Right cardiac atrium (tissue), 5 donors: Measurements from ENCODE around the gene TSPAN5. TPM values are rescaled to one million over a fixed set of nuclear protein-coding genes. Genes with fewer than 3 reads are reported as not detected.

Experiments
- ATAC-seq, 2 donors: fragments of 200-7000 bp; cut with Tn5 transposase; one replicate each; pipeline versions ENCODE4 v1.8.0 to v1.9.1; 2020; ENCODE audit warnings: moderate library complexity in 2 of 2, mild to moderate bottlenecking in 1 of 2
- DNase-seq, 3 donors: peaks; one replicate each; pipeline ENCODE4 v3.0.0-alpha.2; 2020
- H3K27ac ChIP-seq: one replicate; pipeline ENCODE4 v1.5.1; 2013; ENCODE audit warnings: mild to moderate bottlenecking, low read length, control low read depth, moderate library complexity
- H3K27me3 ChIP-seq: one replicate; pipeline ENCODE4 v1.6.1; 2013; ENCODE audit not compliant: control insufficient read depth, insufficient read depth
- H3K4me1 ChIP-seq: one replicate; pipeline ENCODE4 v1.6.1; 2013; ENCODE audit warnings: low read length; ENCODE audit not compliant: control insufficient read depth, insufficient read depth
- H3K4me3 ChIP-seq: one replicate; pipeline ENCODE4 v1.5.1; 2013; ENCODE audit warnings: low read length, control low read depth
- H3K9me3 ChIP-seq: one replicate; pipeline ENCODE4 v1.6.1; 2013; ENCODE audit warnings: low read length; ENCODE audit not compliant: control insufficient read depth
- WGBS: extraction: QIAGEN DNeasy Blood & Tissue Kit; methylation state at CpG from one replicate; pipeline ENCODE4 v1.1.7; 2013; 5-methylcytosine and 5-hydroxymethylcytosine counted together
- intact Hi-C, 4 donors: fragments of 100-400 bp; cut with DNase I; formaldehyde crosslinking; loops; one replicate each; pipeline versions ENCODE4 v1.11.0 to v1.14.0; 2022 to 2023
- polyA plus RNA-seq: library from polyadenylated mRNA; stranded (reverse); fragments of 200-250 nt; gene quantifications from one replicate; pipeline ENCODE4 v1.2.3, GENCODE V29; 2013
- total RNA-seq, 4 donors: library from RNA; stranded (reverse); fragmentation: NEBNext Ultra II Directional; extraction: Animal tissue kit (Norgen Biotek cat#: 25700); gene quantifications; one replicate each; pipeline ENCODE4 v1.2.1, GENCODE V29; 2021
- donor health status: healthy with polysubstance abuse.
- donor health status: DM: no; HTN: yes; CAD: no.
- donor health status: DM: no; HTN: no; CAD: no.
- donor health status: DM: no; HTN: yes; CAD: no; lungs with severe emphysema.
- donor health status: DM: yes; HTN: yes; CAD: no.

The TSPAN5 gene
- total and polyA plus RNA-seq, 5 donors = 1.2 to 2.5 (median 2.1) TPM

DNA sequence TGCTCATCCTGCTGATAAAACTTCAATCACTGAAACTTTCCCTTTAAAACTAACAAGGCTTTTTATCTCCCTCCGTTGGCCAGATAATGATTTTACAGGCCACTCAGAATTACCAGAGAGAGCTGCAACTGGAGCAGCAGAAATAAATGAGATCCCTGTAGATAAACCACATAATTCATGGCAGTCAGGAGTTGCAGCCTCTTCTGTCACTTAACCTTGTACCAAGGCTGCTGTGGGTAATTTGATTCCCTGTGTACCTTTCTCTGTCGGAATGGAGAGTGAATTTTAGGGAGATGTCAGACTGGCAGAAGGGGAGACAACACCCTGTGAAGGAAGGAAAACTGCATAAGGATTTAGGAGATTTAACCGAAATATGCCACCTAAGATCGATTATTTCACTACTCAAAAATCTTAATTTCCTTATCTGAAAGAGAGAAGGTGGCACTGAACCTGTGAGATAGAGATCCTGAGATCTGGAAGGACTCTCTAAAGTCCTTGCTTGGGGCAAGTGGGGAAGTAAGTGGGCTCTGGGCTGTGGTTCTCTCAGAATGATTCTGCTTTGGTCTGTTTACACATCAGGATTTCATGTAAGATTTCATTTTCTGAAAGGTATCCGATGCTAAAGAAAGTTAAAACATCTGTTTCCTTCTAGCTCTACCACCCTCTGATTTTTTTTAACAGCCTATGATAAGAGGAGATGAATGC lies 14.3 kb upstream of the TSPAN5 start:
- no peaks in the 10 kb centered on the region for H3K9me3 ChIP-seq
- DNase-seq (no peak), ATAC-seq (no peak)
- no peak overlapping the region for H3K27ac ChIP-seq
- H3K4me1 ChIP-seq = no peaks in the 10 kb centered on the region
- intact Hi-C loops = no loop called here
- 39% methylated on average over 5 of the region's 5 CpGs for WGBS
- H3K27me3 ChIP-seq = no peaks in the 10 kb centered on the region
- H3K4me3 ChIP-seq = no peak overlapping the region

DNA sequence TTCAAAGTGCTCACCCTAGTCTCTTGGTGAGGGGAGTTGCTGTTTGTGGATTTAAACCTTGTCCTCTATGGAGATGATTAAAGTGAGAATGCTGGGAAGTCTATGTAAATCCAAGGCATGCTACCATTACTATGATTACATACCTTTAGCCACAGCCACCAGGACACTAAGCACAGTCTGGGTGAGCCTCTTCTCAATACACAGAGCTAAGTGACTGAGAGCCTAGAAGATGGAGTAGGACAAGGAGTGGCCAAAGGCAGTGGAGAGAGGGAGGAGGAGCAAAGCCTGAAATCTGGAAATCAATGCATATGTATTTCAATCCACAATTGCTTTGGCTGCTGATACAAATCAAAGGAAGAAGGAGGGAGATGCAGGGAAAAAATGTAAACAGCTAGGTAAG lies 12.7 kb upstream of the TSPAN5 start:
- Histone ChIP-seq H3K4me1 (no peaks in the 10 kb centered on the region), H3K4me3 (no peak overlapping the region), H3K27ac (no peak overlapping the region), H3K27me3 (no peaks in the 10 kb centered on the region), H3K9me3 (no peaks in the 10 kb centered on the region)
- intact Hi-C loops = no loop called here
- DNase-seq = no peak
- no peak for ATAC-seq

DNA sequence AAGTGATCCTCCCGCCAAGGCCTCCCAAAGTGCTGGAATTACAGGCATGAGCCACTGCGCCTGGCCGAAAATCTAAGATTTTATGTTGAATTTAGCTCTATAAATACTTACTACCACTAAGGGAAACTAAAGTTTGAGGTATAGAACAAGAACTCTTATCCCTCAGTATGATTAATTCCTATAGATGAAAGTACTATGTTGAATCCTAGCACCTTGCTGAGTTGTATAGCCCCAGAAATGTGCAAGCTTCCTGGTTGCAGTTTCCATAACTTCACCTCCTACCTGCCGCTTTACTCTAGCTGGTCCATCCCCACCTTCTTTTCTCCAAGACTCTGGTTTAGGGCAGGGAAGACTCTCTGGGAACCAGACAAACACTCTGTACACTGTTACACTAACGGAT lies 11.8 kb upstream of the TSPAN5 start:
- H3K9me3 ChIP-seq = no peaks in the 10 kb centered on the region
- no peak for ATAC-seq
- intact Hi-C loops = no loop called here
- H3K4me3 ChIP-seq = no peak overlapping the region
- H3K27ac ChIP-seq = no peak overlapping the region
- no peak for DNase-seq
- H3K27me3 ChIP-seq = no peaks in the 10 kb centered on the region
- H3K4me1 ChIP-seq = no peaks in the 10 kb centered on the region
- WGBS = 98% methylated on average over 5 of the region's 5 CpGs

DNA sequence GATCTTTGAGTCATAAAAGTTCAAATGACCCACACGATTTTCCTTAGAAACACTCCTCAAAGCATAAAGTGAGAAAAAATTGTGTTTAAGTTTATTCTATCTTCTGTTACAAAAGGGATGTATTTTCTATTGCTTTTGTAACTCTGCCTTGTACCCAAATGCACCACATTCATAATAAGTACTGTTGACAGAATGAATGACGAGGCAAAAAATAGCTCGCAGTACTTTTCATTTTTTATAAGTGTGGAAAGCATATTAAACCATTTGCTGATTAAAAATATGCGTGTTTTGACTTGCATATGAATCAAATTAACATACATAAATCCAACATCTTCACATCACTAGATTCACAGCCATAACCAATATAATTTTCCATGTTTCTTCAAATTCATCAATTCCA lies 11.2 kb upstream of the TSPAN5 start:
- no peak for ATAC-seq
- intact Hi-C loops = no loop called here
- WGBS = 80% methylated on average over 4 of the region's 4 CpGs

DNA sequence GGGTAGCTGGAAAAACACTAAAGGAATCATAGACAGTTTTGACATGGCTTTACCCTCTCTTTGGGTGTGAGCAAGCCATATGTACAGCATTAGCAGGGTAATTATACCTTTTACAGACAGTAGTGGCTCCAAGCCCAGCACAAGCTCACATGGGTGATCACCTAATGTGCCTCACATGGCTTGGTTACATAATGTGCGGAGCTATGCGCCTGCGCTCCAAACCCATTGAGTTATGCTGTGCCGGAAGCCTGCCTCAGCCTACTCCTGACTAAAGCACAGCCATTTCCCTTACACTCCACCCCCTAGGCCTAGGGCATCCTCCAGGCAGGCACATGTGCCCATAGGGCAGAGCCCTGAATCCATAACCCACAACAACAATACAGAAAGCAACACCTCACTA lies 6.5 kb upstream of the TSPAN5 start:
- DNase-seq (no peak), ATAC-seq (no peak)
- intact Hi-C loops = no loop called here
- no peaks in the 10 kb centered on the region for H3K27me3 ChIP-seq
- H3K4me3 ChIP-seq = no peak overlapping the region
- H3K27ac ChIP-seq = no peak overlapping the region
- H3K9me3 ChIP-seq = no peaks in the 10 kb centered on the region
- over 99% methylated on average over 4 of the region's 4 CpGs for WGBS
- no peaks in the 10 kb centered on the region for H3K4me1 ChIP-seq

More for the DNA sequence above, 11.2 kb upstream of the TSPAN5 start:
- DNase-seq = no peak
- no peak overlapping the region for H3K4me3 ChIP-seq
- no peaks in the 10 kb centered on the region for H3K4me1 ChIP-seq
- no peaks in the 10 kb centered on the region for H3K27me3 ChIP-seq
- H3K27ac ChIP-seq = no peak overlapping the region
- H3K9me3 ChIP-seq = no peaks in the 10 kb centered on the region

DNA sequence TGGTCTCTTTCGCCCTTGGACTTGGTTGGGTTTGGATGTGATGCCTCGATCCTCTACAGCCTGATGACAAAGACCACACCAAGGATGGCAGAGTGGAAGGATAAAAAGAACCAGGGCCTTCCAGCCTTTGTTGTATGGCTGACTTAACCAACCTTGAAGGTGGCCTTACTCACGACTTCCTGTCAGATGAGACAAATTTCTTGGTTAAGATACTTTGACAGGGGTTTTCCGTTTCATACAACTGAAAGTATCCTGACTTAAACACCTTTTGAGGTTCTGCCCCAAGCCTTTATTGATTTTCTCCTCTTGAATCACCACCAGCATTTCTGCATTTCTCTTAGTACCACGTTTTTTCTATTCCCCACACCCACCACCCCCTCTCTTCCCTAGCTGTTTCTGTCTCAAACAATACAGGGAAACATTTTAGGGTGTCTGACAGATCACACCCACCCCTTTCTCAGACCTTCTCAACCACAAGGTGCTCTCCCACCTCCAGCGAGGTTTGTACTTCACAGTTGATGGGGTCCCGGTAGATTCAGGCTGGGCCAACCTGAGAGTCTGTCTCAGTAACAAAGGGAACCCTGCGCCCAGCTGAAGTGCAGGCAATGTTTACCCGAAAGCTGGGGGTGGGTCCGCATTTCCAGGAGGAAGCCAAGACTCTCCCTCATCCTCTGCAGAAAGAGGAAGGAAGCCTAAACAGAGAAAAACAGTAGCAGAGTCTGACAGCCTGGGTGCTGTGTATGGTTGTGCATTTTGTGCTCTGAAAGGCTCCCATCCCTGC lies 5.0 kb upstream of the TSPAN5 start:
- Histone ChIP-seq H3K27ac (no peak overlapping the region), H3K27me3 (no peaks in the 10 kb centered on the region), H3K4me3 (no peak overlapping the region), H3K9me3 (no peaks in the 10 kb centered on the region), H3K4me1 (no peaks in the 10 kb centered on the region)
- ATAC-seq (no peak), DNase-seq (peak in 2 of 3 donors; percentile 44 to 54)
- 61% methylated on average over 10 of the region's 10 CpGs for WGBS
- intact Hi-C loops = no loop called here

DNA sequence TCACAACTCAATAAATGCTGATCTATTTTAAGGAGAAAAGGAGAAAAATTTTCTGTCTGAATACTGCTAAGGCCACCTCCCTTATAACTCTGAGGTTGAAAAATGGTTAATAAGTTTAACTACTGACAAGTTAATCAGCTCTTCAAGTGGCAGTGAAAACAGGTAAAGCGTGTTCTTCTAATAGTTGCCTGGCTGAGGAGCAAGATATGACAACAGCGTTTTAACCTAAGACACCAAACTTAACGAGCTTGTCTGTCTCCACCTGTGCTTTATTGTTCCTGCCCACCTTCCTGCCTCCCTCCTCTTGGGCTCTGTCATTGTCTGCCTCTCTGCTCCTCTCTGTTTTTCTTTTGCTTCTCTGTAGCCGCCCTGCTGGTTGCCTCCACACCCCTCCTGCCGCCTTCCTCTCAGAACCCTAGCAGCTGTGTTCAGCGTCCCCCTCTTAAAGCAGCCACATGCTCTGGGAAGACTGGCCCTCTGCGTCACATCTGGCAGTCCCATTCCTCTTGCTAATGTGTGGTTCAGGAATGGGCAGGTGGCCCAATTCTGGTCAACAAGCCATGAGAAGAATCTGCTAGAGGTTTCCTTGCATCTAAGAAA lies 4.3 kb upstream of the TSPAN5 start:
- WGBS = 75% methylated on average over 7 of the region's 7 CpGs
- no peak overlapping the region for H3K4me3 ChIP-seq
- H3K4me1 ChIP-seq = no peaks in the 10 kb centered on the region
- DNase-seq (no peak), ATAC-seq (no peak)
- no peak overlapping the region for H3K27ac ChIP-seq
- intact Hi-C loops = no loop called here
- H3K27me3 ChIP-seq = no peaks in the 10 kb centered on the region
- no peaks in the 10 kb centered on the region for H3K9me3 ChIP-seq

DNA sequence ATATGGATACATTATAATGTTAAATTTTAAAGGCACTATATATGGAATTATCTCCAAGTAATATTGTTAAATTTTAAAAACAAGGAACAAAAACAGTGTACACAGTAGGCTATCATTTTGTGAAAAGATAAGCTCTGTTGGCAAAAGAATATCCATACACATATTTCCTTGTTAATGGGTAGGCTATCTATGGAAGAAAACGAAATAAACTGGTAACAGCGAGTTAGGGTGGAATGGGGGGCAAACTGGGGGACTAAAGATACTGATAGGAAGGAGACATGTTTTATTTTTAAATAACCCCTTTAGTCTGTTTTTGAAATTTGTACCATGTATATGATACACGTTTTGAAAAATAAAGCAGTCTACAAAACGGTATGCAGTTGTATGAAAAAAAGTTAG lies 3.6 kb upstream of the TSPAN5 start:
- DNase-seq (no peak), ATAC-seq (no peak)
- WGBS = 89% methylated on average over 4 of the region's 4 CpGs
- H3K27me3 ChIP-seq = no peaks in the 10 kb centered on the region
- H3K27ac ChIP-seq = no peak overlapping the region
- intact Hi-C loops = no loop called here
- H3K4me3 ChIP-seq = no peak overlapping the region
- no peaks in the 10 kb centered on the region for H3K9me3 ChIP-seq
- no peaks in the 10 kb centered on the region for H3K4me1 ChIP-seq

DNA sequence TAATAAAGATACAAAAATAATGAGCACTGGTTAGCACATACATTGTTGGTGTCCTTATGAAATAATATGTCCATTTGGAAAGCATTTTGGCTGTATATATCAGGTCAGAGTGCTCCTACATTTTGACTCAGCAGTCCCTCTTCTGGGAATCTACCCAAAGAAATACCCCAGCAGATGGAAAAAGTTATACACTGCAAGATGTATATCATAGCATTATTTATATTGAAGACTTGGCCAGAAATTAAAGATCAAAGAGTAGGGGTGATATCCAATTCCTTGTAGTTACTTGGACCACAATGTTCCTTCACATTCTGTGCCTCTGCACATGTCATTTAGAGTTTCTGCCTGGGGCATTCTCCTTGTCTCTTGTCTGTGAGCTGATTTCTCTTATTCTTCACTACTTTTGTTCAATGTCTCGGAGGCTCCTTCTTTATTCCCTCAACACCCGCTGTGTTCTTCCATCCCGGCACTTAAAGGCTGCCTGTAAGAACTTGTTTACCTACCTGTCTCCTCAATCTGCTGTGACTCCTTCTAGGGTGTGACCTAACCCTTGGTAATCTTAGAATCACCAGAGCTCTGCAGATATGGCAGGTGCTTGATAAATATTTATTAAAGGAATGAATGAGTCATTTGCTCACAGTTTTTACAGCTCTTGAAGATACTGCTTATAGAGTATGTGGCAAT lies 3.1 kb upstream of the TSPAN5 start:
- Histone ChIP-seq H3K4me3 (no peak overlapping the region), H3K9me3 (no peaks in the 10 kb centered on the region), H3K27ac (no peak overlapping the region), H3K27me3 (no peaks in the 10 kb centered on the region), H3K4me1 (no peaks in the 10 kb centered on the region)
- WGBS = 85% methylated on average over 3 of the region's 3 CpGs
- intact Hi-C loops = no loop called here
- ATAC-seq (no peak), DNase-seq (no peak)

DNA sequence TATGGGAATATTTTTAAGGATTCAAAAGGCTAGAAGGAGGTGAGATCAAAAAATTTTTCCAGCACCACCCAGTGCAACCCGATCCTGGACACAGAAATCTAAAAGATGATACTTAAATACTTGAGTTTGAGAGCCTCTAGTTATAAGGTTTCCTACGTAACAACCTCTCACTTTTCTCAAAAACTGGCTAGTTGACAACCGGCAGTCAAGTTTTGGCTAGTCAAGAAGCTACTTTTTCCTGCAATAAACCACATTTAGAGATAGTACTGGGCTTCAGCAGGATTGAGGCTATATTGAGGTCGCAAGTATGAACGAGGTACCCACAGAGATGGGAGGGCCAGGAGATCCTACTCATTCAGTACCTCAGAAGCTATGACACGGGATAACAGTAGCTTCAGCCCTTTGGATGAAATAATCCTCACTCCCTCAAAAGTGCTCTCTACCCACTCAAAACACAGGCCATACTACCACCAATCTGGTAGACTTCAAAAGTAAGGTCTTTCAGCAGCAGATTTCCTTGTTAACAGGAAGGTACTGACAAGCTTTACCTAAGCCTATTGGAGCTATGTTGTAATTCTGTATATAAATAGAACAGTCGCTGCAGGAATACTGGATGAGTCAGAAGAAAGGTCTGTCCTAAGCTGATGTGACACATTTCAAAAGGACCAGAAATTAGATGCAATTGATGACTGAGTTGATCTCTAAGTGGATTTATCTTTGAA lies 1.5 kb upstream of the TSPAN5 start:
- Histone ChIP-seq H3K27ac (no peak overlapping the region), H3K4me3 (no peak overlapping the region), H3K9me3 (no peaks in the 10 kb centered on the region), H3K27me3 (no peaks in the 10 kb centered on the region), H3K4me1 (no peaks in the 10 kb centered on the region)
- no peak for DNase-seq
- intact Hi-C loops = no loop called here
- WGBS = 70% methylated on average over 7 of the region's 7 CpGs
- no peak for ATAC-seq
